ENCODE data around the gene HOXA3.

DNA sequence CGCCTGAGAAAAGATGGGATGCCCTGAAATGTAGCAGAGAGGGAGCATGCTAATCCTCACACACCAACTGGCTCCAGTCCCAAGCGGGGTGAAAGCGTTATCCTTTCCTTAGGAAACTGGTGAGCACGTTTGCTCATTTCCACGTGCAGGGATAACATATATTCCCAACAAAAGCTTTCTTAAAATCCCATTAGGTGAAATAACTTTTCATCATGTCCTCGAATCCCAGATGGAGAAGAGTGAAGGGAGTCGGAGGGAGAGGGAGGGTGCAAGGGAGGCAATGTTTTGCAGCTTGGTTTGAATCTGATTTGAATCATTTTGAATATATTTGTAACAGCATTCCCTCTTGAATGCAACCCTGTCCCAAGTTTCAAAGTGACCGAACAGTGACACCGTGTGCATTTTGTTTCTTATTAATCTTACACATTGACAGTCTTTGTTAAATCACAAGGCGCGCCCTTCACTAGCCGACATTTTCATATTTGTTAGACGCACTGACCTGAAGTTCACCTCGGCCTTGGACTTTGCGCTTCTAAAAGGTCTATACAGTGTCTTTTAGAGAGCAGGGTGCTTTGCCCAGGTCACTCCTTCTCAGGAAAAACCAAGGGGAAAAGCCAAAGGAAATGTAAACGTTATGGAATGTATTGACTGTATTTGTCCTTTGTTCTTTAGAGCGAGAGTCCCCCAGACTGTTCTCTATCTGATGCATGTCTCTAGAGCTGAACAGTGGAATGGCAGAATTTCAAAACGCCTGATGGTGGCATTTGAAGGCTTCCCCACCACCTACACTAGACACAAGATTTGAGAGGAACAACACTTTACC, 18.8 kb downstream of the HOXA3 start:
- TF ChIP-seq POU5F1 (IDR thresholded peaks at IDR 0.05; ENCODE audit: low read depth, low read length), result no peak
- TF ChIP-seq BCL11A (IDR thresholded peaks at IDR 0.05; ENCODE audit: low read depth in 2 of 2, low read length in 2 of 2), result no peak
- TF ChIP-seq, protein P1, sequence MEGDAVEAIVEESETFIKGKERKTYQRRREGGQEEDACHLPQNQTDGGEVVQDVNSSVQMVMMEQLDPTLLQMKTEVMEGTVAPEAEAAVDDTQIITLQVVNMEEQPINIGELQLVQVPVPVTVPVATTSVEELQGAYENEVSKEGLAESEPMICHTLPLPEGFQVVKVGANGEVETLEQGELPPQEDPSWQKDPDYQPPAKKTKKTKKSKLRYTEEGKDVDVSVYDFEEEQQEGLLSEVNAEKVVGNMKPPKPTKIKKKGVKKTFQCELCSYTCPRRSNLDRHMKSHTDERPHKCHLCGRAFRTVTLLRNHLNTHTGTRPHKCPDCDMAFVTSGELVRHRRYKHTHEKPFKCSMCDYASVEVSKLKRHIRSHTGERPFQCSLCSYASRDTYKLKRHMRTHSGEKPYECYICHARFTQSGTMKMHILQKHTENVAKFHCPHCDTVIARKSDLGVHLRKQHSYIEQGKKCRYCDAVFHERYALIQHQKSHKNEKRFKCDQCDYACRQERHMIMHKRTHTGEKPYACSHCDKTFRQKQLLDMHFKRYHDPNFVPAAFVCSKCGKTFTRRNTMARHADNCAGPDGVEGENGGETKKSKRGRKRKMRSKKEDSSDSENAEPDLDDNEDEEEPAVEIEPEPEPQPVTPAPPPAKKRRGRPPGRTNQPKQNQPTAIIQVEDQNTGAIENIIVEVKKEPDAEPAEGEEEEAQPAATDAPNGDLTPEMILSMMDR (IDR thresholded peaks at IDR 0.05; ENCODE audit: control extremely low read depth in 1 of 3, insufficient read depth in 1 of 3, low read depth in 1 of 3, low read length in 3 of 3), result no peak
- TF ChIP-seq CEBPB (IDR thresholded peaks at IDR 0.05; ENCODE audit: low read depth, low read length), result no peak
- TF ChIP-seq SIN3A (conservative IDR thresholded peaks at IDR 0.05 in 1 of 2, IDR thresholded peaks at IDR 0.05 in 1 of 2; ENCODE audit: low read depth in 1 of 2, low read length in 2 of 2), result no peak
- TF ChIP-seq RAD21 (IDR thresholded peaks at IDR 0.05 in 1 of 2, conservative IDR thresholded peaks at IDR 0.05 in 1 of 2; ENCODE audit: low read depth in 2 of 2, low read length in 2 of 2), result no peak
- TF ChIP-seq POLR2AphosphoS5 (IDR thresholded peaks at IDR 0.05; ENCODE audit: low read depth, low read length), result no peak
- no peak for TF ChIP-seq NRF1 (IDR thresholded peaks at IDR 0.05; ENCODE audit: low read depth, low read length)
- peak; percentile 87 for TF ChIP-seq EZH2 (IDR thresholded peaks at IDR 0.05; ENCODE audit: low read depth, low read length, severe bottlenecking)
- TF ChIP-seq POLR2A (IDR thresholded peaks at IDR 0.05; ENCODE audit: control extremely low read depth in 1 of 2, low read depth in 2 of 2, low read length in 2 of 2), result no peak
